Measurements from ENCODE around the gene TMEM14A.

Gene TMEM14A, protein sequence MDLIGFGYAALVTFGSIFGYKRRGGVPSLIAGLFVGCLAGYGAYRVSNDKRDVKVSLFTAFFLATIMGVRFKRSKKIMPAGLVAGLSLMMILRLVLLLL

DNA sequence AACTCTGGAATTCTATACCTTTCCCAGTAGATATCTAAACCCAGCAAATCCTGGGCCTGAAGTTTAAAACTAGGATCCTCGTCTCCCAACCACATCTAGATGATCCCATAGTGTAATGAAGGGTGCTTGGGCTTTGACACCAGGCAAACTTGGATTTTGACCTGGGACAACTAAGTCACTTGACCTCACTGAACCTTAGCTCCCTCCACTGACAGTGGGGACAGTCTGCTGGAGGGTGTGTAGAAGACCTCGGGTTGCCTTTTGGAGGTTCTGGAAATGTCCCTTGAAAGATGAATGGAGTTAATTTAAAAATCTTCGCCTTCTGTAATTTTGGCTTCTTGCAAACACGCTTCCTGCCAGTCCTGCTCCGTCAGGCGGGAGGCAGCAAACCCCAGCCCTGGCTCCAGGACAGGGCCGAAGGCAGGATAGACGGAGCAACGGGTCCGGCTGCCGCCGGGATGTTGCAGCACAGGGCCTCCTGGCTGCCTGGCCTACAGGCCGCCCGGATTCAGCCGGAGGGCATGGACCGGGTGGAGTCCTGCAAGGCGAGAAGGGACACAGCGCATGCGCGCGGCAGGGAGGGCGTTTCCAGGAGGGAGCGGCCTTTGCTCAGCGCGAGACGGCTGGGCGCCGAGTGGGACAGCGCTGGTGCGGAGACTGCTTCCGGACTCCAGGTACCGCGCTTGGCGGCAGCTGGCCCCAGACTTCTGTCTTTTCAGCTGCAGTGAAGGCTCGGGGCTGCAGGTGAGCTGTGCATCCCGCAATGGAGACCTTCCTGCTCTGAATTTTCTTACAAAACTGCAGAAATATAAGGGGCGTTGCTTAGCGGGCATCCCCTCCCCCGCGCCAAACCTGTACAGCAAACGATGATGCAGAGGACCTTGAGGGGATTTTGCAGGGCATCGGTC is at the start of gene TMEM14A:
Gene TMEM14A (plus strand): TSS at position 612 of the 908 bp plus-strand sequence. CDS start 5,990 bp downstream, outside the sequence.
- peak; percentile 86 for DNase-seq (ENCODE audit: extremely low read depth, low read depth)
- TF ChIP-seq, protein P1, sequence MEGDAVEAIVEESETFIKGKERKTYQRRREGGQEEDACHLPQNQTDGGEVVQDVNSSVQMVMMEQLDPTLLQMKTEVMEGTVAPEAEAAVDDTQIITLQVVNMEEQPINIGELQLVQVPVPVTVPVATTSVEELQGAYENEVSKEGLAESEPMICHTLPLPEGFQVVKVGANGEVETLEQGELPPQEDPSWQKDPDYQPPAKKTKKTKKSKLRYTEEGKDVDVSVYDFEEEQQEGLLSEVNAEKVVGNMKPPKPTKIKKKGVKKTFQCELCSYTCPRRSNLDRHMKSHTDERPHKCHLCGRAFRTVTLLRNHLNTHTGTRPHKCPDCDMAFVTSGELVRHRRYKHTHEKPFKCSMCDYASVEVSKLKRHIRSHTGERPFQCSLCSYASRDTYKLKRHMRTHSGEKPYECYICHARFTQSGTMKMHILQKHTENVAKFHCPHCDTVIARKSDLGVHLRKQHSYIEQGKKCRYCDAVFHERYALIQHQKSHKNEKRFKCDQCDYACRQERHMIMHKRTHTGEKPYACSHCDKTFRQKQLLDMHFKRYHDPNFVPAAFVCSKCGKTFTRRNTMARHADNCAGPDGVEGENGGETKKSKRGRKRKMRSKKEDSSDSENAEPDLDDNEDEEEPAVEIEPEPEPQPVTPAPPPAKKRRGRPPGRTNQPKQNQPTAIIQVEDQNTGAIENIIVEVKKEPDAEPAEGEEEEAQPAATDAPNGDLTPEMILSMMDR (IDR thresholded peaks at IDR 0.05; ENCODE audit: low read depth, low read length), result no peak; the same call in 1 of the 2 replicates

DNA sequence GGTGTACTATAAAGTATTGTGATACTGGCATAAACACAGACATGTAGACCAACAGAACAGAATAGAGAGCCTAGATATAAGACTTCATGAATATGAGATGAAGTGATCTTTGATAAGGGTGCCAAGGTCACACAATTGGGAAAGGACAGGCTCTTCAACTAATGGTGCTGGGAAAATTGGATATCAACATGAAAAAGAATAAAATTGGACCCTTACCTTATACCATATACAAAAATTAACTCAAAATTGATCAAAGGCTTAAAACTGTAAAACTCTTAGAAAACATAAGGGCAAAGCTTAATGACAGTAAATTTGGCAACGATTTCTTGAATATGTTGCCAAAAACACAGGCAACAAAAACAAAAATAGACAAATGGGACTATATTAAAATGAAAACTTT is 49.3 kb upstream of the TMEM14A start:
- TF ChIP-seq, protein P1 (IDR thresholded peaks at IDR 0.05; ENCODE audit: low read depth, low read length), result no peak

DNA sequence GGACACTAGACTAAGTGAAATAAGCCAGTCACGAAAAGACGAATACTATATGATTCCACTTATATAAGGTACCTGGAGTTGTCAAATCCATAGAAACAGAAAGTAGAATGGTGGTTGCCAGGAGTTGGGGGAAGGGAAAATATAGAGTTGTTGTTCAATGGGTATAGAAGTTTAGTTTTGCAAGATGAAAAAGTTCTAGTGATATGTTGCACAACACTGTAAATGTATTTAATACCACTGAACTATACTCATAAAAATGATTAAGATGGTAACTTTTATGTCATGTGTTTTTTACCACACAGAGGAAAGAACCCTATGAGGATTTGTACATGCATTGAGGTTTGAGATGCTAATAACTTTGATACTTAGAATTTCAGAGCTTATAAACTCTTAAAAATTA is 48.1 kb upstream of the TMEM14A start:
- DNase-seq (ENCODE audit: extremely low read depth, low read depth), result no peak
- TF ChIP-seq, protein P1 (IDR thresholded peaks at IDR 0.05; ENCODE audit: low read depth, low read length), result no peak

More for the DNA sequence above, 49.3 kb upstream of the TMEM14A start:
- no peak for DNase-seq (ENCODE audit: extremely low read depth, low read depth)

DNA sequence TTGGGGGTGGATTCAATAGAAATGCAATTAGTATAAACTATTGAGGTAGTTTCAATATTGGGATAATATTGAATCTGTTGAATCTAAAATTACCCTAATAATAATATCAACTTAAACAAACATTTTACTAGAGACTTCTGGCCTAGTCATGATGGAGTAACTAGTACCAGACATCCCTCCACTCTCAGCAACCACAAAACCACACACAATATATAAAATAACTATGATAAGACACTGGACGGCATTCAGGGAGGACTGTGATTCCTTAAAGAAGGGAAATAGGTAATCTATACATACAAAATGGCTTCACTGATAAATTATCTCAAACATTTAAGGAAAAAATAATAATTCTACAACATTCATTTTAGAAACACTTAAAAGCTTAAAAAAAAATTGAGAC is 38.9 kb upstream of the TMEM14A start:
- no peak for DNase-seq (ENCODE audit: extremely low read depth, low read depth)
- TF ChIP-seq, protein P1 (IDR thresholded peaks at IDR 0.05; ENCODE audit: low read depth, low read length), result no peak

DNA sequence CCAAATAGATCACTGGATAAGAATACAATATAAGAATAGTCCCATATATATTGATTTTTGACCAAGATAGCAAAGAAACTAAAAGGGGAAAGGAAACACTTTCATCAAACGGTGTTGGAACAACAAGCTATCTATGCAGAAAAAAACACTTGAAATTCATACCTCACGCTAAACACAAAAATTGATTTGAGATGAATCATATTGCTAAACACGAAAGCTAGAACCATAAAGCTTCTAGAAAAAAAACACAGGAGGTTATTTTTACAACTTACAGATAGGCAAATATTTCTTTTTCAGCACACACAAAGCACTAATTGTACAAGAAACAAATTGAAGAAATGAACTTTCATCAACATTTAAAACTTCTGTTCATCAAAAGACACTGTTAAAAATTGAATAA is 36.7 kb upstream of the TMEM14A start:
- no peak for DNase-seq (ENCODE audit: extremely low read depth, low read depth)
- TF ChIP-seq, protein P1 (IDR thresholded peaks at IDR 0.05; ENCODE audit: low read depth, low read length), result no peak

DNA sequence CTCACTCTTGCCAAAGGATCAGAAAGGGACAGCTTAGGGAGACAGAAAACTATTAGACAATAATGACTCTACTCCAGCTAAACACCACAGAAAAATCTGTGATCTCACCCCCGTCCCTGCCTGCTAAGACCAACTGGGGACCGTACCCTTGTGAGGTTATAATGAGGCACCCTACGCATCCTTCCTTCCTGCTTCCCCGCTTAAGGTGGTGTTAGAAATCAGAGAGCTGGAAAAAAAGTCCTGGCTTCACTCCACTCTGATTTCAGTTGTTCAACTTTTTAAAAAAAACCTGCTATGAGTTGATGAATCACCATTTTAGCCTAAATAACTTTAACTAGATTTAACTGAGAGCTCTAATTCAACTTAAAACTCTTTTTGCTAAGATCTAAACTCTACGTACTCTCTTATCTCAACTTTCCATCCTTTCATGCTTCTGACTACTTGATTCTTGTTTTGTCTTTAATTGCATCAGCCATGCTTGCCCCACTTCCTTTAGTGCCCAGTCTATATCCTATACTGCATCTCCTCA is 35.8 kb upstream of the TMEM14A start:
- no peak for DNase-seq (ENCODE audit: extremely low read depth, low read depth)
- TF ChIP-seq, protein P1 (IDR thresholded peaks at IDR 0.05; ENCODE audit: low read depth, low read length), result no peak

DNA sequence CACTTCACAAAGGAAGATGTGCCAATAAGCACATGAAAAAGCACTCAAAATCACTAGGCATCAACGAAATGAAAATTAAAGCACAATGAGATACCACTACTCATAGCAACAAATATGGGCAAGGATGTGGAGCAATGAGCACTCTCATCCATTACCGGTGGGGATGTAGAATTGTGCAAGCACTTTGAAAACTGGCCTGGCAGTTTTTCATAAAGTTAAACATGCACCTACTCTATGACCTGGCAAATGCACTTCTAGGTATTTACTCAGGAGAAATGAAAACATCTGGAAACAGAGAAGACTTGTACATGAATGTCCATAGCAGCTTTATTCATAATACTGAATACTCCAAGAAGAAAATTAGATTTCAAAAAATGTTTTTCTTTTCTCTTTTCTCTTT is 34.1 kb upstream of the TMEM14A start:
- TF ChIP-seq, protein P1 (IDR thresholded peaks at IDR 0.05; ENCODE audit: low read depth, low read length), result no peak
- DNase-seq (ENCODE audit: extremely low read depth, low read depth), result no peak

Data from AG09319 (cell line).